HG03175 (cell line): Measurements from ENCODE around the gene CYP4V2.

Experiments
- ATAC-seq: cut with Tn5 transposase; IDR thresholded peaks from one replicate; pipeline ENCODE4 v1.9.1; 2021; ENCODE audit warnings: mild to moderate bottlenecking, moderate library complexity; ENCODE audit not compliant: unreplicated experiment

The CYP4V2 gene

DNA sequence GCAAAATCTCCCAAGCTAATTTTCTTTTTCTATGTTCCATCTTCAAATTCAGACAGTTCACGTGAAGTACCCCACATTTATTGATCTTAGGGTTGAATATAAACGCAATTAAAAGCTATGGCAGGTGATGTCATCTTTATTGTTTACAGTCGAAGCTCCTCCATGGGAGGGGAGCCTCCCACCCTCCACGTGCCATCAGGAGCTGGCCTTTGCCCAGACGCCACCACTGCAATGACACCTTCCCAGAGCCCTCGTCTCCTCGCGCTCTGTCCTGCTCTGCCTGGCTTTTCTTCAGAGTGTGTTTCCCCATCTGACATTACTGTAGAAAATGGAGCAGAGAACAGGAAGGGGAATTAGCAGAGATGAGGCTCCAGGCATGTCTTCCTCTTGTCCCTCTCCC lies 18.8 kb upstream of the CYP4V2 start:
- ATAC-seq, result no peak

DNA sequence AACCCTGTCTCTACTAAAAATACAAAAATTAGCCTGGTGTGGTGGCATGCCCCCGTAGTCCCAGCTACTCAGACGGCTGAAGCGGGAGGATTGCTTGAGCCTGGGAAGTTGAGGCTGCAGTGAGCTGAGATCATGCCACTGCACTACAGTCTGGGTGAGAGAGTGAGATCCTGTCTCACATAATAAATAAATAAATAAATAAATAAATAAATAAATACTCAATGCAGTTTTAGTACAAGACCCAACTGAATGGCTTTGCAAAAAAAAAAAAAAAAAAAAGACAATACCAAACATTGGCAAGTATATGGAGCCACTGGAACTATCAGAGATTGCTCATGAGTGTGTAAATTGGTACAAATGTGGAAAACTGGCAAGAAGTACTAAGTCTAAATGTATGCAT lies 3.3 kb upstream of the CYP4V2 start:
- no peak for ATAC-seq

- no peak for ATAC-seq
These were observed 1.7 kb upstream of the CYP4V2 start for GRCh38 chr4:186189656-186190055.

- ATAC-seq, result peak; percentile 30
These were observed 677 bp upstream of the CYP4V2 start for GRCh38 chr4:186190581-186191199.

- ATAC-seq, result no peak
These were observed 772 bp downstream of the CYP4V2 start for GRCh38 chr4:186192066-186192612.

DNA sequence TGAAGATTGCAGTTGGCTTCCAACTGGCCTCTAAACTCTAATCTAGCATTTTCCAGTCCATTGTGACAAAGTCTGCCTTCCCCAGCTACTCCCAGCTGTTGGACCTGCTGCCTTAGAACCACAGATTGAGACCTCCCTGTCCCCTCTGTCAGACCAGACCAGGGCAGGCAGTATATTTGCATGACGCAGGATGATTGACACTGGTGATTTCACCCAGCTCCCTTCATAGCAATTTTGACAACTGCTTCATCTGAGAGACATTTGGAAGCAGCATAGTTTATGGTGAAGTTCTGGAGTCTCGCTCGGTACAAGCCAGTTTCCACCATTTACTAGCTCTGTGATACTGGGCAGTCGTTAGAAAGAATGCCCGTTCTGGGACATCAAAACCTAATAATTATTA lies 2.5 kb downstream of the CYP4V2 start:
- no peak for ATAC-seq

DNA sequence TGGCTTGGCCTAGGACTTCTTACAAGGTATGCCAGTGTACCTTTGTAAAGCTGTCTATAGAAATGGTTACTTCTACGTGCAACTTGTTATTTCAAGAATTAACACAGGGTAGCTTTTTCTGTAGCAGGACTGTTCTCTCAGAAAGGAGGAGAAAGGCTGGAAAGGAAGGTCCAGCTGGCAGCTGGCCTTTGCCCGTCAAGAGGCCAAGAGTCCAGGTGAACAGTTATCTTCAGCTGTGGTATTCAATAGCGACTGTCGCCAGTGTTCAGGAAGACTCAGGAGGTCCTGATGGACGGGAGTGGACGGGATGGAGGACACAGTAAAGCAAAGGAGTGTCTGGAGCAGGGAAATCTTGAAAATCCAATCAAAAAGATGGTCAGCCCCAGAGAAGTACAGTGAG lies 4.7 kb downstream of the CYP4V2 start:
- no peak for ATAC-seq

DNA sequence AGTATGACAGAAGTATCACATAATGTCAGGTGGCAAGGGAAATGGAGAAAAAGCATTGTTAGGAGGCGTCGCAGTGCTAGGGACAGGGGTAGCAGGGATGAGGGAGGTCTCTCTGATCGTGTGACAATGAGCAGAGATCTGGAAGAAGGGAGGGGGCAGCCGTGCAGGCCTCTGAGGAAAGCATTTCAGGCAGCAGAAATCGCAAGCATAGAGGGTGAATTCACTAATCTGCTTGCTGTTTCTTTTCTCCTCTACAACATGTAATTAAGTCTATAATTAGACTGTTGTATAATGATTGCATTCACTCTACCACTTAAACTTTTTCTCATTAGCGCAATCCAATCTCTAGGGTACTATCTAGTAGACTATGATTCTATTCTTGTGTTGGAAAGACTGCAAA lies 9.1 kb downstream of the CYP4V2 start:
- no peak for ATAC-seq

DNA sequence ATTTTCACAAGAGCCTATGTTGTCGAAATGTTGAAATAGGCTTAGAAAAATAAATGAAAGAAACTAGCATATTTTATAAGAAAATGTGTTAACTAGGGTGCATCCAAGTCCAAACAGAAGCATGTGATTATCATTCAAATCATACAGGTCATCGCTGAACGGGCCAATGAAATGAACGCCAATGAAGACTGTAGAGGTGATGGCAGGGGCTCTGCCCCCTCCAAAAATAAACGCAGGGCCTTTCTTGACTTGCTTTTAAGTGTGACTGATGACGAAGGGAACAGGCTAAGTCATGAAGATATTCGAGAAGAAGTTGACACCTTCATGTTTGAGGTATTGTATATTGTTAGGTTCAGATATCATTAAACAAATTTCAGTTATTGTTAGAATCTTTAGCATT lies 9.6 kb downstream of the CYP4V2 start:
- no peak for ATAC-seq

GRCh38 chr4:186201535-186202230 lies 10.3 kb downstream of the CYP4V2 start:
- ATAC-seq, result peak; percentile 99

DNA sequence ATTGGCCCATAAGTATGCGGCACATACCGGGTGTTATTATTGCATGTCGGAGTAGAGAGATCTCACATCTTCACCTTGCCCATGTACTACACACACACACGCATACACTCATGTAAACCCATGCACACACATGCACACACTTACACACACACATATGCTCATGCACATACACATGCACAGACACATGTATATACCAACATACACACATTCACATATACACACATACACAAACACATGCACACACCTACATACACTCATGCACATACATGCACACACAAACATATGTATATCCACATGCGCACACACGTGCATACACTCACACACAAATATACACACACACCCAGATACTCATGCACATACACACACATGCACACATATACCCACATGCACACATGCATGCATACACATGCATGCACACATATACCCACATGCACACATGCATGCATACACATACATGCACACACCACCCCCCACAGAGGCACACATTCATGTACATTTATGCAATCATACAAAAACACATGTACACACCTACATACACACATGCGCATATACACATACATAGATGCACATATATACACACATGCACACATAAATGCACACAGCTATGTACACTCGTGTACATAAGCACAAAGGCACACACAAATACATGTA lies 11.2 kb downstream of the CYP4V2 start:
- no peak for ATAC-seq

DNA sequence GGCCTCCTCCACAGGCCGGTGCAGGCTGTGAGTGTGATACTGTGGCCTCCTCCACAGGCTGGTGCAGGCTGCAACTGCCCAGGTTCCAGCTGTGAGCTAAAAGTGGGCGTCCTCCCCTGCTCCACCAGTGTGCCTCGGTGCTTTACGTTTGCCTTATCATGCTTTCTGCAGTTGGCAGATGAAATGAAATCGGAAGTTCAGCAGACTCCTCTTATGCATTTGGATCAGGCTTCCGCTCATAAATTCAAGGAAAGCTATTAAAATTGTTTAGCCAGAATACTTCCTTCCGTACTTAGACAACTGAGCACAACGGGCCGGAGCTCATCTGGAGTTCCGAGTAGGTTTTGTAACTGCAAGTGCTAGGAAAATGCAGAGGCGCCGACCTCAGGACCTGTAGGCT lies 12.0 kb downstream of the CYP4V2 start:
- no peak for ATAC-seq

DNA sequence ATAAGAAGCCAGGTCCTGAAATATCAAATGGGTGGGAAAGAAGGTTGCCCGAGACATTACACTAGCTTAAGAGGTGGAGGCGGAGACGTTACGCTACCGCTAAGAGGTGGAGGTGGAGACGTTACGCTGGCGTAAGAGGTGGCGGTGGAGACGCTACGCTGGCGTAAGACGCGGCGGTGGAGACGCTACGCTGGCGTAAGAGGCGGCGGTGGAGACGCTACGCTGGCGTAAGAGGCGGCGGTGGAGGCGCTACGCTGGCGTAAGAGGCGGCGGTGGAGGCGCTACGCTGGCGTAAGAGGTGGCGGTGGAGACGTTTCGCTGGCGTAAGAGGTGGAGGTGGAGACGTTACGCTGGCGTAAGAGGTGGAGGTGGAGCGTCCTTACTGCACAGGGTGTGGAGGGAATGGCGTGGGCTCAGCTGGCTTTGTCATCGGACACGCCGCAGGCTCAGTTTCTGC lies 12.8 kb downstream of the CYP4V2 start:
- no peak for ATAC-seq

DNA sequence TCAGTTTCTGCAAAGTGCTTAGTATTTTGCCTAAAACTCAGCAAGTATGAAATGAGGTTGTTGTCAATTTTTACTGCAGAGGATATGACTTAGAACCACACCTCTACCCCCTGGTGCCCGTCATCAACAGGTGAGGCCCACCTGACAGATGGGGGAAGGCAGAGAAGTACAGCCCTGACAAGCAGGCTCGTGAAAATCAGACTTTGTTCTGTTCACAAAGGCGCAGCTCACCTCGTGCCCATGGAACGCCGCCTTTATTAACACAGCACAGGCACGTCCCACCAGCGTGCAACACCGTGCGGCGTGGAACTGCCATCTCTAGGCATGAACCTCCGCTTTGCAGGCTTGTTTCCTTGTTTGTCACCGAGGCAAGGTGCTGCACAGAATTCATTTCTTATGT lies 13.3 kb downstream of the CYP4V2 start:
- ATAC-seq, result no peak

- no peak for ATAC-seq
These were observed 13.8 kb downstream of the CYP4V2 start for GRCh38 chr4:186205156-186205555.

DNA sequence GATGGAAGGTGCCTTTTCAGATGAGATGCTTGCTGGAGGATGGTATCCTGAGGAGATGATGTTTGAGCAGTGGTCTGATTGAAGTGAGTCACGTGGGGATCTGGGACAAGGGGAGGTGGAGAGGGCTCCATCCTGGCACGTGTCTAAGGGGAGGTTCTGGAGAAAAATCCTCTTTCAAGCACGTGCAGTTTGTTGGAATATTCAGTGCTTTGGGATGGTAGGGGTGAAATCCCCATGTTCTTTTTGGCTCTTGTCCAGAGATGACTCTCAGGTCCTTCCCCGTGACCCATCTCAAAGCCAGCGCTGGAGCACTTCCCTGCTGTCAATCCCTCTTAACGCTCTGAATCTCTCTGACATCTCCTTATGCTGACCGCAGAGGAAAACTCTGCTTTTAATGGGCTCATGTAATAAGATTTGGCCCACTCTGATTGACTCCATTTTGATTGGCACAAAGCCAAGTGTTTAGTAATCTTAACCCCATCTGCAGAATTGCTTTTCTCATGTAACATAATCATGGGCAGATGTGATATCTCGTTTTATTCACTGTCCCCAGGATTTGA lies 25.2 kb downstream of the CYP4V2 start:
- no peak for ATAC-seq

DNA sequence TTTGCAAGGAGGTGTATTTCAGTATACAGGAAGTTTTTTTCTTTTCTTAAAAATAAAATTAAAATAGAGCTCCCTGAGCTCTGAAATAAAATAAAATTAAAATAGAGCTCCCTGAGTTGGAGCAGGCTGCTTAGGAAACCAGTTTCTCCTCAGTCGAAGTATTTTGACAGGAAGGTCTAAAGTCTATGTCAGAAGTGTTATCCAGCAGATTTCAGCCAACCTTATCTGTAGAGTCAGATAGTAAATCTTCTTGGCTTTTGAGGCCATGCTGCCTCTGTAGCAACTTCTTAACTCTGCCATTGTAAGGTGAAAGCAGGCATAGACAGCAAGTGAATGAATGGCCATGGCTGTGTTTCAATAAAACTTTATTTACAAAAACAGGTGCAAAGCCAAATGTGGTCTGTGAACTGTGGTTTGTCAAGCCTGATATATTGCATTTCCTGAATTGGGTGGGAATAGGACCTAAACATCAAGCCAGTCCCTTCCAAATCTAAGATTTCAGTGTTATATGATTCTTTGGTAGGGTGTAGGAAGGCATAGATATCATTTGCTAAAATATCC lies 26.4 kb downstream of the CYP4V2 start:
- no peak for ATAC-seq

- no peak for ATAC-seq
These were observed 30.3 kb downstream of the CYP4V2 start for GRCh38 chr4:186221624-186222023.

- ATAC-seq, result no peak
These were observed 34.5 kb downstream of the CYP4V2 start for GRCh38 chr4:186225848-186226247.

DNA sequence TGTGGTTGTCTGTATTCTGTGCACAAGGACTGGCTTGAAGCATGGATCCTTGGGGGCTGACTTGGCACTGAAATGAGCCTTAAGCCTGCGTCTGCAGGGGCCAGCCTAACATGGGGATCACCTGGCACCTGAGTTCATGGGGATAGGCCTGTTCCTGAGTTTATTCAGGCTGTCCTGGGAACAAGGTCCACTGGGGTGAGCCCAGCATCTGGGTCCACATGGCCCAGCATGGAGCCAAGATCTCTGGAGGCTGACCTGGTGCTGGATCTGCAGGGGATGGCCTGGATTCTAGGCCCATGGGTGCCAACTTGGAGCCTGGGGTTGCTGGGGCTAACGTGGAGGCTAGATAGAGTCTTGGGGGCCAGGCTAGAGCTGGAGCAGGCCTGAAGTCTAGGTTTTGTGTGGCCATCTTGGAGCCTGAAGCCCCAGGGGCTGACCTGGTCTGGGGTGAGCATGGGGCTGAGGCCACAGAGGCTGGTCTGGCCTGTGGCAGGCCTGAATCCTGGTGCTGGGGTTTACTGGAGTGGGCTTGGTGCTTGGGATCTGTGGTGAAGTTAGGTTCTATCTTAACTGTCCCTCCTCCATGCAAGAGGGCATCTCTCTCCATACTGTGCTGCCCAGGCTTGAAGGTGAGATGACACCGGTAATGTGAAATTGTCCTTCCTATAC lies 35.3 kb downstream of the CYP4V2 start:
- ATAC-seq, result no peak

DNA sequence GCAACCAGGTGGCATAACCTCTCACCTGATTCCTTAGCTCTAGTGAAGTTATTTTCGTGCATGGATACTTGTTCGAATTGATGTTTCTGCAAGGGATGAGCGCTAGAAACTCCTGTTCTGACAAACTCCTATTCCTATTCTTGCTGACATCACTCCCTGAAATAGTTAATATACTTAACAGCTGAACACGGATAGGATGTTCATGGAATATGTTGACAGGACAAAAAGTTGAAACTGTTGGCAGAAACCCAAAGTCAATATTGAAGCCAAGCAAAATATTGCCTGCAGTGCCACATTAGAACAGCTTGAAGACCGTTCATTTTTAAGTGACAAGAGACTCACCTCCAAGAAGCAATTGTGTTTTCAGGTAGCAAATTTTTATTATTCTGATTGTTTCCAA lies 35.9 kb downstream of the CYP4V2 start, which contains the start of gene KLKB1:
Gene KLKB1 (plus strand): TSS at position 287 of the 400 bp plus-strand sequence. CDS start 689 bp downstream, outside the sequence.
- ATAC-seq, result no peak
